Endometrial microvascular endothelial cells (primary cell): Measurements from ENCODE around the gene VPS35L. TPM values are rescaled to one million over a fixed set of nuclear protein-coding genes. Genes with fewer than 3 reads are reported as not detected.
"Not testable (repeated sequence)": the region's sequence is repeated elsewhere in the genome, so short reads cannot be mapped to it uniquely, and the experiment has no call there.

Experiments used
- in situ Hi-C: cut with HindIII; loops from 2 replicates; pipeline ENCODE4 v1.10.0; 2017; ENCODE audit warnings: low sequenced_read_pairs, low pct_unique_long_range_greater_than_20kb; ENCODE audit errors: inconsistent ontology term
- total RNA-seq: library from RNA; depleted of rRNA; stranded (reverse); fragments of >200 nt; gene quantifications from one replicate; pipeline ENCODE4 v1.2.3, GENCODE V29; 2015; ENCODE audit errors: inconsistent ontology term

VPS35L gene
- total RNA-seq, 1 donor from 2014 or later = 48.0 TPM

DNA sequence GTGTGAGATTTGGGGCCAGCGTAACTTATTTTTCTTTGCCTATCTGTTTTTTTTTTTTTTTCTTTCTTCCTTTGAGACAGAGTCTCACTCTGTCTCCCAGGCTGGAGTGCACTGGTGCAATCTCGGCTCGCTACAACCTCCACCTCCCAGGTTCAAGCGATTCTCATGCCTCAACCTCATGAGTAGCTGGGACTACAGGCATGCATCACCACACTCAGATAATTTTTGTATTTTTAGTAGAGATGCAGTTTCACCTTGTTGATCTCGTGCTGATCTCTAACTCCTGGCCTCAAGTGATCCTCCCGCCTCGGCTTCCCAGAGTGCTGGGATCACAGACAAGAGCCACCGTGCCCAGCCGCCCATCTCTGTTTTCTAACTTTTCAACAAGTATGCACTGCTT, 63.4 kb downstream of the VPS35L start:
- in situ Hi-C loops = loop anchor here (25.0 kb wide), 1 partner anchor 268 kb away; the partner anchor contains the start of gene GPRC5B

DNA sequence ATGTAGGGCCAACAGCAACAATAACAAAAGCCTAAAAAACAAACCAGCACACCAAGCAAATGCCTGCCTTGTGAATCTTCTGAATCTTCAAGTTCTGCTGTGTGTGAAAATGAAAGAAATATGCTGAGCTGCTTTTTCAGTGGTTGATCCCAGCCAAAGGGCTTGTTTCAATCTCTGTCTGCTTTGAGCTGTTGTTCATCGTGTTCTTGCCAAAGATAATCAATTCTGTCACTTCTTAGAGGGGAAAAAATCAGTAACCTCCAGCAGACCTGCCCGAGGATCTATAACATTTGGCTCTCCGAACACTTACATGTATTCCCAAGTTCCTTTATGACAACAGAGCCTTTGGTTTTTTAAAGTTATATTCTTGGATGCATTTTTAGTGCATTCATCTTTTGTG, 65.9 kb downstream of the VPS35L start:
- in situ Hi-C loops = loop anchor here (25.0 kb wide), 1 partner anchor 266 kb away; the partner anchor contains the start of gene GPRC5B

DNA sequence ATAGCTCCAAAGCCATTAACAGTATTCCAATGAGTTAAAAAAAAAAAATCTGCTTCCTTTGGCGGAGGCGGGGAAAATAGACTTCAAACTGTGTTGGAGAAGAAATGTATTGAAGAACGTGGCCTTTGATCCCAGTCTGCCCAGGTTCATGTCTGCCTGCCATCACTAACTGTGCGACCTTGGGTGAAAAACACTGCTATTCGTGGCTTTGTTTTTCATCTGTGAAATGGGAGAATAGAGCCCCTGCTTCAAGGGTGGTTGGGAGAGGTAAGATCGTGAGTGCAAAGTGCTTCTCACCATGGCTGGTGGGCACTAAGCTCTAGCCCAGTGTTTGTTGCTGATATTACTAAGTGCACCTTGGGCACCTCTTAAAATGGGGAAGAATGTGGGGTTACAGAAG, 69.5 kb downstream of the VPS35L start:
- in situ Hi-C loops = no loop called here

DNA sequence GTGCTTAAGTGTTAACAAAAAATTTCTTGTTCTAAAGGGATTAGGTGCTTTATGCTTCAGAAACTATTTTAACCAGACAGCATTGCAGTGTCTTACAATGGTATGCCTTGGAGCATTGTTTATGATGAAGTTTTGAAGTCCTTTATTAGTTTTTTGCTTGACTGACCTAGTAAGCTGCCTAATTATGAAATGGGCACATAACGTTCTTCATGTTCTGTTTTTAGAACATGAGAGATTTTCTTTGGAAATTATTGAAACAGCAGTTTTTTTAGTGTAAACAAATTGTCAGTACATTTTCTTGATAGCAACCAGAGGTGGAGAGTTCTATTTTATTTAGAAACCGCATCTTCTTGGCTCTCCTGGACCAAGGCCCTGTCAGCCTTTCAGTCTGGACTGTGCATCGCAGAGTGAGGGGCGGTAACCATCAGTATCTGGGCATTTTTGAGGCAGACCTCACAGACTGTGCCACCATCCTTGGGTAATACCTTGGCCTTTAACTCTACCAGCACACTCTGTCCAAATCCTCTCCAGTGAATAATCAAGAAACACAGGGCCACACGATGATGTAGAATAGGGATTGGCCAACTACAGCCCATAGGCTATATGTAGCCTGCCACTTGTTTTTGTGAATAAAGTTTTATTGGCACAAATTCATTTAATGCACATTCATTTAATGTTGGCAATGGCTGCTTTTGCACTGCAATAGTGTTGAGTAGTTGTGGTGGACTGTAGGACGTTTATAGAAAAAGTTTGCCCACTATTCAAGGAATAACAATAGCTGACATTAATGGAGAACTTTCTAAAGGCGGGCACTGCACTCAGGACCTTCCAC, 81.1 kb downstream of the VPS35L start:
- in situ Hi-C loops = no loop called here

DNA sequence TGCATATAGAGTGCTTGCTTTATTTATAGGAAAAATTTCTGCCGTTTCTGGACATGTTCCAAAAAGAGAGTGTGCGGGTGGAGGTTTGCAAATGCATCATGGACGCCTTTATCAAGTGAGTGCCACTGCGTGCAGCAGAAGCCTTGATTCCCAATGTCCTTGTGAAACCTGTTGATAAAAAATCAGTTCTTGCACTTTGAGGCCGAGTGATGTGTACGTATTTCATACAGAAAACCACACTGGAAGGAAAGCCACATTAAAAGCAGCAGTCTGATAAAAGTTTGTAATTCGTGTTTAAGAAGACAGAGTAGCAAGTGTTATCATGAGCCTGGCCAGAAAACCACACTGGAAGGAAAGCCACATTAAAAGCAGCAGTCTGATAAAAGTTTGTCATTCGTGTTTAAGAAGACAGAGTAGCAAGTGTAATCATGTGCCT, 84.5 kb downstream of the VPS35L start:
- in situ Hi-C loops = no loop called here

DNA sequence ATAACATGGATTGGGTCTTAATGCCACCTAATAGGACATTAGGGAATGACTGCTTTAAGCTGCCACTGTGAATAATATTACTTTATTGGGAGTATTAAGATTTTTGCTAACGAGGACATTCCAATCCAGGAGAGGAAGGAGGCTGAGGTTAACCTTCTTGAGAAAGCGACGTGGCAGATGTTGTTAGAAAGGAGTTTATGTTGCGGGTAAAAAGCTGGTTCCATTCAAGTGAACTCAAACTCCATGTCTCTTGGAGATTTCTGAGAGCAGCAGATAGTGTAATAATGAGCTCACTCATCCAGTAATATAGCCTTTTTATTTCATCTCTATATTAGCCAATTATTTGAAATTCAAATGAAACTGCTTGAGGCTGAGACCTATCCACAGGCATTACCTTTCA, 87.0 kb downstream of the VPS35L start:
- in situ Hi-C loops = no loop called here

DNA sequence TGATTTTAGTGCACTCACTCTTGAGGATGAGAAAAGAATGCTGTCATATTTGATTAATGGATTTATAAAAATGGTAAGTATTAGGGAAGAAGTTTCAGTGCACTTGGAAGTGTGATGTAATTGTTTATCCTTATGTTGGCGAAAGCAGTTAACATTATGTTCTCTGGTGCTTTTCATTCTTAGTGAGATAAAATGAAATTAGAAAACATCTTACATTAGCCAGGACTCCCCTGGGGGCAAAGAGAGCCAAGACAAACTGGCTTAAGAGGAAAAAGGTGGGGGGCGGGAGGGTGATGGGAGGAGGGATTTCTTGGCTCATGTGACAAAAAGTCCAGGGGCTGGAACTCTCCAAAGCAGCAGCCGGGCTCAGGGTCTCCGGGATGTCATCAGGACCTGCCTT, 89.4 kb downstream of the VPS35L start:
- in situ Hi-C loops = no loop called here

DNA sequence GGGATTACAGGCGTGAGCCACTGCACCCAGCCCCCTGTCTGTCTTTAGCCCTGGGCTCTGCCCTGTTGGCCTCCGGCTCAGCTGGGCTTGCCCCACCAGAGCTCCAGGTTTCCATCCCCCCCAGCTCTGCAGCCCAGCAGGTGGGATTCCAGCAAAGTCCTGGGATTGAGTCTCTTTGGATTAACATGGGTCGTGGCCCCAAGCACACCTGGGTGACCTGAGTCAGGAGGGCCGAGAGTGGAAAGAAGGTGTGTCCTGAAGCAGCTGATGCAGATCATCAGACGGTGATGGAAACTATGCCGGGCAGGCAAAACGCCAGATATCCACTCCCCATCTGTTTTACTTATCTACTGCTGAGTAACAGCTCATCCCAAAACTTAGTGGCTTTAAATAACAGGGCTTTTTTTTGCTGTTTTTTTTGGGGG, 90.1 kb downstream of the VPS35L start:
- in situ Hi-C loops = no loop called here

DNA sequence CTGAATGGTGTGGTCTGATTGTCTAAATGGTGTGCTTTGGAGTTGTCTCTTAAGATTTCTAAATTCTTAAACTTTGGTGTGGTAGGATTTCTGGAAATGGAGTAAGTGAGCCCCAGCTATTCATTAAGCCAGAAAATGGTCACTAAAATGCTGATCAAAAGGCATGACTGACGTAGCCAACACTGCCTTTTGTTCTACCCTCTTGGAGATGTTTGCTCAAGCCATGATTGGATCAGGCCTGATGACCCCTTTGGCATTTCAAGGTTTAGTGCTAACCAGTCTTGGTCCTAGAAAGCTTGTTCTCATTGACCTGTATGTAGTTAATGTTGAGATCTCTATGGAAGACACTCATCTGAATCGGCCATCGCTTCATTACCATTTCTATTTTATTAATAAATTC, 94.5 kb downstream of the VPS35L start:
- in situ Hi-C loops = no loop called here

DNA sequence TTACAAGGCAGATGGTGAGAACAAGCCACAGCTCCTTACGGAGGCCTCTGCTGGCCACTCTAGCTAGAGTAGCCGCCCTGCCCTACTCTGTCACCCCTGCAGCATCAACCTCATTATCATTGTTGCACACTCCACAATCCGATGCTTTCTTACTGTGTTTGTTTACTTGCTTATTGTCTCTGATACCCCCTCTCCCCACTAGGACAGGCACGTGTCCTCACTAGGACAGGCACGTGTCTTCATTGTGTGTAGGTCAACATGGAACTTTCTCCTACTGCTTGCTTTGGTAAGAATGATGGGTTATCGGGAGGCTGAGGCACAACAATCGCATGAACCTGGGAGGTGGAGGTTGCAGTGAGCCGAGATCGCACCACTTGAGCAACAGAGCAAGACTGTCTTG, 98.6 kb downstream of the VPS35L start:
- in situ Hi-C loops = no loop called here

DNA sequence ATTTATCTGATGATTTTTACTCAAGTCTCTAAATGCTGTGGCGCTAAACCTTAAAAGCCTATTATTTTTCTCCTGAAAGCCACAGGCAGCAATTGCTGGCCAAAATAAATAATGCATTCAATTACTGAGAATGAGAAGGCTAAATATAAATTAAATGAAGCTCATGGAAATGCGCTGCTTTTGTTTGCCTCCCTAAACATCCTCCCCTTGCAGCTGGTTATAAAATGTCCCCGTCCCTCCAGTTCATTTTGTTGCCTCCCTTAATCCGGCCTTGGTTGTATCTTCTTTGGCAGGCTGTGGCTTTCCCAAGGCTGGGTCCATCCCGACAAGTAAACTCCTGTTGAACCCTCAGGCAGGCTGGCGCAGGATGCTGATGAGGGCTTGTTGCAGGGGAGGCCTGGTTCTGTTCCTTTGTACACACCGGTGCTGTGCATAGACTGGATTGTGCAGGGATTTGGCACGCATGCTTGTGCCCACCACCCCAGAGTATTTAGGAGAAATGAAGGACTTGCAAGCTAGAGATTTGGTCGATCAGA, 99.8 kb downstream of the VPS35L start:
- in situ Hi-C loops = no loop called here

DNA sequence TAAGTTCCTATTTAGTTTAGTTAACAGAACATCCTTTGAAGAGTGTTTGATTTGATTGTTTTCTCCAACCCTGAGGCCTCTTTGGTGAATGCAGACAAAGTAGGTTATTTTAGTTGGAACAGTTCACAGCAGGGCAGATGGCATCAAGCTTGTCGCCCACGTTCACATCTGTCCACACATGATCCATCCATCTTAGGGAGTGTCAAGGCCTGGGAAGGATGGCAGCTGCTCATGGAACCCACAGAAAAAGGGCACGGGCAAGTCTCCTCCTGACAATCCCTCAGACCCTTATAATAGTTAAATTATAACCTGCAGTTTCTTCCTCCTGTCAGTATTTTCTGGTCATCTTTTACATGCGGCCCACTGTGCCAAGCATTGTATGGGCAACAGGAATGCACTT, 102.3 kb downstream of the VPS35L start:
- in situ Hi-C loops = no loop called here

DNA sequence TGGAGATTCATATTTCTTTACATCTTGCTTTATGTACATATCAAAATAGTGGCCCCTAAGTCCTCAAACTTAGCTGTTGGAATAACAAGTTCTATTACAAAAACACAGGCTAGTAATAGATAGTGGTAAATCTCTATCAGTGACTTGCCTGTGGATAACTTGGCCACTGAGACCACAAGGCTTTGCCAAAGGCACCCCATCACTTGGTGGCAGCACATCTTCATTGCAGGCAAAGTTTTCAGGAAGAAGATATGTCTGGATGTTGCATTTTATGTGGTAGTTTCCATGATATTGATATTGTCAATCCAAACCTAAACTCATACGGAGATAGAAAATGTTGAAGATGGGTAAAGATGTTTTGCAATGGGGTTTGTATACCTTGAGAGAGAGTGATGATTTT, 104.1 kb downstream of the VPS35L start:
- in situ Hi-C loops = no loop called here

DNA sequence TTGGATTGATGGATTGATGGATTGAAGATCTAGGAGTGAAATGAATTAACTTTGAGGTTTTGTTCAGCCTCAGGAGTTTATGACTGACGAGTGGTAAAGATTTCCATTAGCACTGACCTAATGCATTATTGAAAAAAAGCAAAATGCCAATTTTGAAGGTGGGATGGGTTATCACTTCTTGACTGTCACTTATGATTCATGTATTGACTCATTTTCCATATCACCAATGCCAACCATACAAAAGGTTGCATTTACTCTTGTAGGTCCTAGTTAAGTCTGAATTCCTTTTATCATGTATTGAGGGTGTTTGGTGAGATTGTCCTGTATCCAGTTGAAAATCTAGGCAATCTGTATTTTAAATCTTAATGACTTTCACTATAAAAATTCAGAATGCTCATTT, 104.9 kb downstream of the VPS35L start:
- in situ Hi-C loops = no loop called here

DNA sequence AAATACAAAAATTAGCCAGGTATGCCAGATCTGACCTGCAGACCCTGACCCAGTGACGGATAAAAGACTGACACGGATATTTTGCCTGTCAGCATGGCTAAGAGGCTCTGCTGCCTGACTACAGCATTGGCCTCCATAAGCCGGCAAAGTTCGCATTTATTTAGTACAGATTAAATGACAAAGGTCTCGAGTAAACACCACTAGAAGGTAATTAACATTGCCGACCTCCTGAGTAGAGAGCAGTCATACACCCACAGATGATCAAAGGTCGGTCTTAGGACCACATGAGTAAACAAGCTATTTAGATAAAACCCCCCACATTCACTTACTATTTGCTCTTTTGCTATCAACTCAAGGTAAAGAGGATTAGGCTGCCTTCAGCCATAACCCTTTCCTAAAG, 106.8 kb downstream of the VPS35L start:
- in situ Hi-C loops = no loop called here

DNA sequence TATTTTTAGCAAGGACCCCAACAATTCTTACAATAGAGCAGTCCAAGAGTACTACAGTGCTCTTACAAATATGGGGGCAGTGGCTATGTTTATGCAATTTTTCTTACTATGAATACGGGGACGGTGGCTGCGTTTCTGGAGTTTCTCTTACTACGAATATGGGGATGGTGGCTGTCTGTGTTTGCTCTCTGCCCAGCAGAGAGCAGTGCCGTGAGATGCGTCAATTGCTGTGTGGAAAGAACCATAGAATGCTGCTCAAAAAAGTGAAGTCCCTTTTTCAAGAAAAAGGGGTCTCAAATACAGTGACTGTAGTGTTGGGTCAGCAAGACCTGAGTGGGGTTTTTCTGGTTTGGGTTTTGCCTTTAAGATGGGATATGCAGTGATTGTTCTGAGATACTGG, 108.7 kb downstream of the VPS35L start:
- in situ Hi-C loops = no loop called here

DNA sequence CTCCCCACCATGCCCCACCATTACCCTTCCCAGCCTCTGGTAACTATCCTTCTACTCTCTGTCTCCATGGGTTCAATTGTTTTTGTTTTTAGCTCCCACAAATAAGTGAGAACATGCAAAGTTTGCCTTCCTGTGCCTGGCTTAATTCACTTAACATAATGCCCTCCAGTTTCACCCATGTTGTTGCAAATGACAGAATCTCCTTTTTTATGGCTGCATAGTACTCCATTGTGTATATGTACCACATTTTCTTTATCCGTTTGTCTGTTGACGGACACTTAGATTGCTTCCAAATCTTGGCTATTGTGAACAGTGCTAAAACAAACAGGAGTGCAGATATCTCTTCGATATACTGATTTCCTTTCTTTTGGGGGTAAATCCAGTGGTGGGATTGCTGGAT, 109.8 kb downstream of the VPS35L start:
- in situ Hi-C loops = not testable (repeated sequence)

DNA sequence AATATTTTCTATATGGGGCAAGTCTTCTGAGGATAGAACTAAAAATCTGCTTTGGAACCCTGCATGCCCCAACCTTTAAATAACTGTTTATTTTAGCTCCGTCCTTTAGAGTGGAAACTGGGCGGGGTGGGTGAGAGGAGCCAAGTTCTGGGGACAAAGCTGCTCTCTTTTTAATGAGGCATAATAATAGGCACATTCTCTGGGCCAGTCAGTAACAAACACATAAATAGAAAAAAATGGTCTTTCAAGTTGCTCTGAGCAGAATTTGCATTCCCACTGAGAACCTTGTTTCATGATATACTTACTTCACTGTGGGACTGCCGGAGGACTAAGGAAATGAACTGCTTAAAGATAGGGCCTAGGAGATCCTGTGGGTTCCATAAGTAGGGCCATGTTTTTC, 111.0 kb downstream of the VPS35L start:
- in situ Hi-C loops = no loop called here

DNA sequence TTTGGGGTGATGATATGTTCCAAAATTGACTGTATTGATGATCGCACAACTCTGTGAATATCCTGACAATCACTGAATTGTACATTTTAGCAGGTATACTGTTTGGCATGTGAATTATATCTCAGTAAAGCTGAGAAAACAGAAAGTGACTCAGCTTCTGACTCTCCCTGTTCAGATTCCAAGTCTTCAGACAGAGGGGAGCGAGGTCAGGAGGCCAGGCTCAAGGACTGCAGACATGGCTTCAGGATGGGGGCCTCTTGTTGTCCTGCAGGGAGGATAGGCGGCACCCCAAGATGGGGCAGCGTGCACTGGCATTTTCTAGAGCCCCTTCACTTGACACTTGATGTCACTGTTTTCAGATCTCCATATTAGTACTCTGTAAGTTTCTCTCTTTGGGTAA, 116.9 kb downstream of the VPS35L start:
- in situ Hi-C loops = no loop called here

DNA sequence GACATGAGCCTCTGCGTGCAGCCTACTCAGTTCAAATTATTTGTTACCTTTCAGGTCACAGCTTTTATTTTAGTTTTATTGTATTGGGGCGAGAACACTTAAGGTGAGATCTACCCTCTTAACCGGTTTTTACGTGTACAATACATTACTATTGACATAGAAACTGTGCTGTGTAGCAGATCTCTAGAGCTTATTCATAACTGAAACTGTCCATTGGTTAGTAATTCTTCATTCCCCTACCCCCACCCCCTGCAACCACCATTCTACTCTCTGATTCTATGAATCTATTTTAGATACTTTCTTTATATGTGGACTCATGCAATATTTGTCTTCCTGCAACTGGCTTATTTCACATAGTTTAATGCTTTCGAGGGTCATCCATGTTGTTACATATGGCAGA, 119.0 kb downstream of the VPS35L start:
- in situ Hi-C loops = no loop called here

DNA sequence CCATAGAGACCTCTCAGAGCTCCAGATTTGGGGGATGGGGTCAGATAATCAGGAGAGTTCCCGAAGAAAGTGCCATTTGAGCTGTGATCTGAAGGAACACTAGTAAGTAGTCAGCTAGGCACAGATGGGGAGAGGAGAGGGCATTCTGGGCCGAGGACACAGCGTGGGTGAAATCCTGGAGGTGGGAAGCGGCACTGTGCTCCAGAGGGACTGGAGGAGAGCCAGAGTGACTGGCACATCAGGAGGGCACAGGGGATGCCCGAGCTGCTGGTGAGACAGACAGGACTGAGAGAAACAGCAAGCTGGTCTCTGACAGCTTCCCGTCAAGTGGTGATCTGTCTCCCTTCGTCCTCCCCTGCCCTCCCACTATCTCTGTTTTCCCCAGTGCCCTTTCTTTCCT, 121.9 kb downstream of the VPS35L start:
- in situ Hi-C loops = no loop called here
